T-helper 9 cell (primary cell): ENCODE results near the gene TPSG1.
"Not testable (repeated sequence)": the region's sequence is repeated elsewhere in the genome, so short reads cannot be mapped to it uniquely, and the experiment has no call there.

Experiments used
- DNase-seq: peaks from one replicate; pipeline ENCODE4 v3.0.0-alpha.2; 2020

The TPSG1 gene

DNA sequence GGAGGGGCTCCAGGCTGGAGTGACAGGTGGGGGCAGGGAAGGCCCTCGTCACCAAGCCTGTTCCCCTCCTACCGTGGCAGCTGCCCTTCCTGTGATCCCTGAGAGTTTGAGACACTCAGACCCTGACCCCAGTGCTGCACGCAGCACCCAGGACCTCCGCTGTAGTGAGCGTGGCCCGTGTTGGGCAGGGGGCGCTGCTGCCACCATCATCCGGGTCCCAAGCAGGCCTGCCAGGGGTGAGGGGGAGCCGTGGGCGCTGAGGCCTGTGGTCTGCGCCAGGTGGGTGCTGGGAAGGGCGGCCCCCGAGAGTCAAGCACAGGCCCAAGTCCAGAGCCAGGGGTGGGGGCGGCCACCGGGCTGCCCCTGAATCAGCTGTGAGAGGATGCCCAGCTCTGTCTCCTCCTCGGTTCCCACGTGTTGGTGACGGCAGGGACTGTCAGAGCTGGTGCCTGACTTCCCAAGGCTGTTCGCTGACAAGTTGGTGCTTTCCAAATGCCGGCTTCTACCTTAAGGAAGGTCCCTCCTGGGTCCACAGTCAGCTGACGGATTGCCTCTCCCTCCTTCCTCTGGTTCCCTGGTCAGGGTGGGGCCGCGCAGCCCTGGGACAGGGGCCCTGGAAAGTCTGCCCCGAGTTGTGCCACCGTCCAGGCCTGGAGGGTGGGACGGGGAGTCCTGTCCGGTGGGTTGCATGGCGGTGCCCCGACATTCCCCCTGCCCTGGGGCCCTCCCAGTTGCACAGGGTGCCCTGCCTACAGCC, 31.1 kb downstream of the TPSG1 start:
- DNase-seq = no peak

DNA sequence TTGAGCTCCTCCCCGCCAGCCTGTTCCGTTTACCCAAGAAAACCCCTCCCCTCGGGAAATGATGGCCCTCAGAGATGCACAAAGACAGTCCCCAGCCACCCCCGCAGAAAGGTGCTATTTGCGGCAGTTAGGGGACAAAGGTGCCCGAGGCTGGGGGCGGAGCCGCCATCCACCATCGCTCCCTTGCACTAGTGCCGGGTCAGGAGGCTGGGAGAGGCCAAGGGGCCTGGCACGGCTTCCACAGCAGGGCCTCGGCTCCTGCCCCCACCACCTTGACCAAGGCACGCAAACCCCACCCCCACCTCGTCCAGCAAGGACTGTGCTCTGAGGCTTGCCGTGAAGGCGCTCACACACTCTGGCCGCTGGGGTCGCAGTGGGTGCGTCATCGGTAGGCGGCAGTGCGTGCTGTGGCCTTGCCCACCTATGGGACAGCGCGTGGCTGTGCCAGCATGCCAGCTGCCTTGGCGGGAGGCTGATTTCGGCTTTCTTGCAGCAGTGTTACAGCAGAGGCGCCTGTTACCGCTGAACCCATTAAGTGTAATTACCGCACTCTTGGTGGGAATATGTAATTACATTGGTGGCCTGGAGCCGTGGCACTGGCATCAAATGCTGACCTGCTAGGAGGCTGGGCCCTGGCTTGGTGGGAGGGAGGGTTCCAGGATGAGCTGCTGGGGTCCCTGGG, 31.8 kb downstream of the TPSG1 start:
- no peak for DNase-seq

DNA sequence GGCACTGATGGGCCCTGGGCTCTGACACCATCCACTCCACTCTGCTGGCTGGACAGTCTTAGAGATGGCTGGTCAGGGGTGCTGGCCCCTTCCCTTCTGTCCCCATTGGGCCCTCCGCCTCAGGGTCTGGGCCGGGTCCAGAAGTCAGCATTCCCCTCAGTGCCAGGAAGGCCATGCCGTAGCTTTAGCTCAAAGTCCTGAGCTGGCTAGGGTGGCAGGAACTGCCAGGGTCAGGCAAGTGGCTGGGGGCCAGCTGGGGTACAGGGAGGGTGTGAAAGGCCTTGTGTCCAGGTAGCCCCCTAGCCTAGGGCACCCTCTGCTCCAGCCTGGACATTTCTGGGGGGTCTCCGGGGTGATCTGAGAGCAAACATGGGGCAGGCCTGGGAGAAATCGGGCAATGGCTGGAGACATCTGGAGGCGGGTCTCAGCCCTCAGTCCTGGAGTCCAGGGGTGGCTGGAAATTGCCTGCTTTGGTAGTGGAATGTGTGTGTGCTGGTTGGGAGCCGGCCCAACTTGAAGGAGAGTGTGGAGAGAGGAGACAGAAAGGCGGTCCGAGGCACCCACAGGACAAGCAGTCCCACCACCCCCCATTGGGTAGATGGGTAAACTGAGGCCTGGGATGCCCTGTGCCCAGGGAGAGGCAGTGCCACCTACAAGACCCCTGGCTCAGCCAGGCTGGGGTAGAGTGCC, 32.5 kb downstream of the TPSG1 start:
- no peak for DNase-seq

DNA sequence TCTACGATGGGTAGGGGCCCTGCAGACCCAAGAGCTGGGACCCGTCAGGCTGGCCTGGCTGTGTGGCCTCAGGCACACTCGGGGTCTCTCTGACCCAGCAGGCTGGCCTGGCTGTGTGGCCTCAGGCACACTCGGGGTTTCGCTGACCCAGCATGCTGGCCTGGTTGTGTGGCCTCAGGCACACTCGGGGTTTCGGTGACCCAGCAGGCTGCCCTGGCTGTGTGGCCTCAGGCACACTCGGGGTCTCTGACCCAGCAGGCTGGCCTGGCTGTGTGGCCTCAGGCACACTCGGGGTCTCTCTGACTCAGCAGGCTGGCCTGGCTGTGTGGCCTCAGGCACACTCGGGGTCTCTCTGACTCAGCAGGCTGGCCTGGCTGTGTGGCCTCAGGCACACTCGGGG, 34.3 kb downstream of the TPSG1 start:
- DNase-seq = not testable (repeated sequence)

DNA sequence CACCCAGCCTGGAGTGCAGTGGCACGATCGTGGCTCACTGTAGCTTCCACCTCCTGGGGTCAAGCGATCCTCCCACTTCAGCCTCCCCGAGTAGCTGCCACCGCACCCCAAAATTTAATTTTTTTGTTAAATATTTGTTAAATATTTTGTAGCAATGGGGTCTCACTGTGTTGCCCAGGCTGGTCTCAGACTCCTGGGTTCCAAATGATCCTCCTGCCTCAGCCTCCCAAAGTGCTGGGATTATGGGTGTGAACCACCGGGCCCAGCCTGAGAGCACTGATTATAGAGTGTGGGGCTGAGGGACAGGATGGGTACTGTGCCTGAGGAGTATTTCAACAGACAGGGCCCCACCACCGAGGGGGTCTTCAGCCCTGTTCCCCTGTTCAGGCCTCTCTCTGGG, 35.6 kb downstream of the TPSG1 start:
- DNase-seq = no peak

DNA sequence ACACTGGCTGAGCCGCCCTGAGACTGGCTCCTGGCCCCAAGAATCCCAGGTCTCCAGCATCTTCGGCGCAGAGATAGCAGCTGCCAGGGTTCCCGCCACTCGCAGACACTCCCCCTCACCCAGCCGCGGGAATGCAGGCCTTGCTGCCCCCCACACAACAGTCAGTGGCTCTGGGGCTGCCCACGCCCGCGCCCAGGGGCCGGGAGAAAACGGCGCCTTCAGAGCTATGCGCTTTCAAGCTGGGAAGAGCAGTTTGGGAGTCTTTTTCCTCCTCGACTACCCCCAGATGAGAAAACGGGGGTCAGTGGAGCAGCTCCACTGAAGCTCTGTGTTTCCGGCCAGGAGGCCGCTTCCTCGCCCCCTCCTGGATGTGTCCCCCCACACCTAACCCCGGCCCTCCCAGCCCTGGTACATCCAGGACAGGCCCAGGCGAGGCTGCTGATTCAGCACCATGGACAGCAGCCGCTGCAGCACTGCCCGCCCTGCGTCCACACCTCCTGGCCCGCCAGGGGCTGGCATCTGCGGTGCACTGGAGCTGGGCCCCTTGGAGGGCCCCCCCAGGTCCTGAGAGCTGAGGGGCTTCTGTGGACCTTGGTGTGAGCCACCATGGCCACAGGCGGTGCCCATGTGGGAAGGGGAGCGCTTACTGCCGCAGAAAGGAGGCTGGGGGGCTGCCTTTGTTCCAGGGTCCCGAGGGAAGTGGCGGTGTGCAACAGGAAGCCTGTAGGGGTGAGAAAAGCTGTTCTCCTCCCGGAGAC, 36.5 kb downstream of the TPSG1 start:
- peak; percentile 50 for DNase-seq

DNA sequence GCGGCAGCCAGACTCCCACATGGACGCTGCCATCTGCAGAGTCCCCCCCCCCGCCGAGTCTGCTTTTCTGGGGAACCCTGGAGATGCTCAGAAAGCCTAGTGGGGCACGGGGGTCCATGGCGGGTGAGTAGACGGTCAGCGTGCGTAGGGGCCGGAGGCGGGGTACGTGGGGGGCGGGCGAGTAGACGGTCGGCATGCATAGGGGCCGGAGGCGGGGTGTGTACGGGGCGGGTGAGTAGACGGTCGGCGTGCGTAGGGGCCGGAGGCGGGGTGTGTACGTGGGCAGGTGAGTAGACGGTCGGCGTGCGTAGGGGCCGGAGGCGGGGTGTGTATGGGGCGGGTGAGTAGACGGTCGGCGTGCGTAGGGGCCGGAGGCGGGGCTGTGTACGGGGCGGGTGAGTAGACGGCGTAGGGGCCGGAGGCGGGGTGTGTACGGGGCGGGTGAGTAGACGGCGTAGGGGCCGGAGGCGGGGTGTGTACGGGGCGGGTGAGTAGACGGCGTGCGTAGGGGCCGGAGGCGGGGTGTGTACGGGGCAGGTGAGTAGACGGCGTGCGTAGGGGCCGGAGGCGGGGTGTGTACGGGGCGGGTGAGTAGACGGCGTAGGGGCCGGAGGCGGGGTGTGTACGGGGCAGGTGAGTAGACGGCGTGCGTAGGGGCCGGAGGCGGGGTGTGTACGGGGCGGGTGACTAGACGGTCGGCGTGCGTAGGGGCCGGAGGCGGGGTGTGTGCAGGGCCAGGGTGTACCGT, 39.4 kb downstream of the TPSG1 start:
- not testable (repeated sequence) for DNase-seq

DNA sequence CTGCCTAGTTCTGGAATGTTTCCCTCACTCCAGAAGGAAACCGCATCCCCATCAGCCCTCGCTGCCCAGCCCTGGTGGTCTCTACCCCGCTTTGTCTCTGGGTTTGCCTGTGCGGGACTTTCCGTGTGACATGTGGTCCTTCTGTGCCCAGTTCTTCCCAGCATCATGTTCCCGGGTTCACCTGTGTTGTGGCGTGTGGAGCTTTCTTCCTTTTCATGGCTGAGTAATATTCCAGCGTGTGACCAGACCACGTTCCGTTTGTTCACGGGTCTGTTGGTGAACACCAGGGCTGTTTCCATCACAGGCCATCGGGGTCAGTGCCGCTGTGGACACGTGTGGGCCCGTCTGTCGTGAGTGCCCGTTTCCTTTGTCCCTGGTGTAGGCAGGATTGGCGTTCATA, 40.1 kb downstream of the TPSG1 start:
- DNase-seq = no peak

DNA sequence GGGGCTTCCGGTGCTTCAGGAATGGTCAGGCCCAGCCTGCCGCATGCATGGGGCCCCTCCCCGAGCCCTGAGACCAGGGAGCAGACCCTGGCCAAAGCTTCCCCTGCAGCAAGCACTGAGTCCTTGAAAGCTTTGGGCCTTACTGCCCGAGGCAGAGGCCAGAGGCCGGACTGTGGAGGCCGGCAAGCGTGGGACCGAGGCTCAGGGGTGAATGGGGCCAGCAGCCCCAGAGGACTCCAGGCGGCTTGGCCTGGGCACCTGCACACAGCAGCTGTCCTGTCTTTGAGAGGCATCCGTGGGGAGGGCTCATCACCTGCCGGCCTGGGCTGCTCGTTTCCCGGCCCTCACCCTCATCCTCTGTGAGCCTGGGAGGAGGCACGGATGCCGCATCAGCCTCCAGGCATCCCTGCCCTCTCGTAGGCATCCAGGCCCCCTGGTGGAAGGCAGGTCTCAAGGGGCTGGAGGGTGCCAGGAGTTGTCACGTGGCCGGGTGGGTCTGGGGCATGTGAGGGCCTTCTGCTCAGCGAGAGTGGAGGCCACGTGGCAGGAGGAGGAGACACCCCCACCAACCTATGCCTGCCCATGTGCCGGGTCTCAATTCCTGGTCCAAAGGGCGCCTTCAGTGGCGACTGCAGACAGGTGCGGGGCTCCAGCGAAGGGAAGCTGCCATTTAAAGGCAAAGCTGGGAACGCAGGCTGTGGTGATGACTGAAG, 40.8 kb downstream of the TPSG1 start:
- no peak for DNase-seq

DNA sequence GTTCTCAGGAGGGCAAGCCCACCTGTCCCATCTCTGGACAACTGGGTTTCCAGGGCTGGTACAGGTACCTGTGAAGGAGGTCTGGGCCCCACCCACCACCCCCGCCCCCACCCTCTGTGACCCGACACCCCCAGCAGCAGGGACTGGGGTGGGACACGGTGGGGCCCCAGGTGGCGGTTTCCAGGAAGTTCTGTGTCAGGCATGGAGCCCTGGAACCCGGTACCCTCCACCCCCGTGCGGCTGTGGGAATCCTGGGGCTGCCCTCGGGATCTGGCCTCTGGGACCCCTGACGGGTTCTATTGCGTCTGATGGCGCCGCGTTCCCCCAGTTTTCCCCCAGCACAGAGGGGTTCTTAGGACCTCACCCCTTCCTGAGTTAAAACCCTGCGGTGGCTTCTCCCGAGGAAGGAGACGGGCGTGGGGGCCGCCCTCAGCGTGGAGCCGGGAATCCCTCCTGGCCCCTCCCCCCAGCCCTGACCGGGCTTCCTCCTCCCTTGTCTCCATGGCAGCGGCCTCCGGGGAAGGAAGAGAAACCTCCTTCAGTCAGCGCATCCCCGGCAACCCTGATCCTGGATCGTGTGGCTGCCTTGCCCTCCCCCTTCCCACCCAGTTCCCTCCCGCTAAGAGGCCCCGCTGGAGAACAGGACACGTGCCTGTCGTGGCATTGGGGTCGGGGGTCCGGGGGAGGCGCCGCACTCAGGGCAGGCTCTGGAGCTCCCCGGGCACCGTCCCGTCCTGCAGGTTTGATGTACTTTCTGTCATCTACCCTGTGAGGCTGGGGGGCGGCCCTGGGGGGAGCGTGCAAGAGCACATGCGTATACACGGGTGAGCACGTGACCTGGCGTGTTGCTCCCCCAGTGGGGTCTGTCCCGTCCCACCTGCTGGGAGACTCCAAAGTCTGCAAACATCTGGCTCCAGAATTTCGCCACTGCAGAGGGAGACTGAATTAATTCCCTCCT, 41.8 kb downstream of the TPSG1 start:
- DNase-seq = no peak

DNA sequence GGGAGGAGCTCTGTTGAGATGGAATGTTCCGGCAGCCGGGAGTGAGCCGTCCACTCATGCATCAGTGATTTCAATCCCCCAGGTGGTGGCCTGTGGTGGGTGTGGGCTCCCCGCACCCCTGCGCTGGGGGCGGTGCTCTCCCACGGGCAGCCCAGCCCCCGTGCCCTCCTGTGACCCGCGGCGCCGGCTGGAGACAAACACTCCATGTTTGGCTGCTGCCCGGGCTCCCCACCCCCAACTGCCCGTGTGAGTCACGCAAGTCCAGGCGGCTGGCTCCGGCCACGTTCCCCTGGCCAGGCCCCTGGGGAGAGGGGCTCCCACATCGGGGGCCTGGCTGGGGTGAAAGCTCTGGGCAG, 42.8 kb downstream of the TPSG1 start:
- no peak for DNase-seq

DNA sequence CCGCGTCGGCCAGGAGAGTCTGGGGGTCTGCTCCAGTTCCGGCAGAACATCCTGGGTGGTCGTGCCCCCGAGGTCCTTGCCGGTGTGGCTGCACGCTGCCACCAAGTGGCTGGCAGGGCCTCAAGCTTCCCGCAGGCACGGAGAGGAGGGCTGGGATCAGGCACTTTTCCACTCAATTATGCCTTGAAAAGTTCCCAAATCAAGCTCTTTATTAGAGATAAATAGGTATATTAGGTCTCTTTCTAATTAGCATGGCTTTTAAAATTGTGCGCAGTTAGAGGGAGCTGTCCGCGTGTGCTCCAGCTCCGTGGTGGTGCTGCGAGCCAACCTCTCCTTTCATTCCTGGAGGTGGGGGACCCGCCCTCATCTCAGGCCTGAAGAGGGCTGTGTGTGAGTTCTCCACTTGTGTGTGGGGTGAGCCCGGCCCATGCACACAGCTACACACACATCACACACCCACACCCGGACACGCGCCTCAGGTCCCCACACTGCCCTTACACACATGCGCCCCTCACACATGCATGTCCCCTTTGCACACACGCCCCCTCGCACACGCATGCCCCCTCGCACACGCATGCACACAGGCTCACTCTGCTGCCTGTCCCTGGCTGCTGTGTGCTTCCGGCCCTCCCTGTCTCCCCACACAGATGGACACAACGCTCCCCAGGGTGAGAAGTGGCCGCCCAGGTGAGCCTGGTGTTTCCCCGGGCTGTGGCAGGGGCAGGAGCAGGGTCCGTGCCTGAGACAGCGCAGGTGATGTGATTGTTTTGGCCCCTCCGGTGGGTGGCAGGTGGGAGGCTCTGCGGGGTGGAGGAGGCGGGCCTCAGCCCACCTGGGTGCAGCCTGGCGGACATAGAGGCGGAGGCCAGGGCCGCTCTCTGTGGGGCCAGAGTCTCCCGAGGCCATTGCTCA, 43.4 kb downstream of the TPSG1 start:
- no peak for DNase-seq

DNA sequence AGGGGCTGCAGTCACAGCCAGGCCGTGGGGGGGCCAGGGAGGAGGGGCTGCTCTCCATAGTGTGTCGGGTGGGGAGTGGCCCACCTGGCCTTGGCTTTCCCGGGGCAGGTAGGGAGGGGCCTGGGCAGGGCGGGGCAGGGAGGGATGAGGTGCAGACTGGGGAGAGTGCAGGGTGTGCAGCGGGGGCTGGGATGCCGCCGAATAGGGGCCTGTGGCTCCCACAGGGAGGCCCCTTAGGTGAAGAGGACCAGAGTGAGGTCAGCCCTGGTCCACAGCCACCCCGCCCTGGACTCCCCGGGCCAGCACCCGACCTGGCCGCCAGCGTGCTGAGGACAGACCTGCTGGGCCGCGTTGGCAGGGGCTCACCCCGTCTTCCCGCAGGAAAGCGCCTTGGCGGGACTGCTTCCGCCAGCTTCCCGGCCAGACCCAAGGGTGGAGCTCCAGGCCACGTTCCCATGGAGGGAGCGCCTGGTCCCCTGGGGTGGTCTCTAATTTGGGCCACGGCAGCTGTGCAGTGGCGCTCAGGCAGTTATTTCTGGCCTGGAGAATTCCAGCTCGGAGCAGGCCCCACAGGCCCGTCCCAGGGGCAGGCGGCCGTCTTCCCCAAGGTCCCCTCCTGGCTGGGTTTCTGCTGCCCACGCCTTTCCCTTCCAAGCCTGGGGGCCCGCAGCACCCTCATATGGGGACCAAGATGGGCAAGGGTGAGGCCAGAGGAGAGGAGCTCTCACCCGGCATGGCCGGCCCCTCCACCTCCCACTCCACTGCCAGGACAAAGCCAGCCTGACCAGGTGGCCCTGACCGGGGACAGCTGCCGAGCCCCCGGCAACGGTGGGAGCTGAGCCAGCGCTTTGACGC, 44.3 kb downstream of the TPSG1 start:
- no peak for DNase-seq

DNA sequence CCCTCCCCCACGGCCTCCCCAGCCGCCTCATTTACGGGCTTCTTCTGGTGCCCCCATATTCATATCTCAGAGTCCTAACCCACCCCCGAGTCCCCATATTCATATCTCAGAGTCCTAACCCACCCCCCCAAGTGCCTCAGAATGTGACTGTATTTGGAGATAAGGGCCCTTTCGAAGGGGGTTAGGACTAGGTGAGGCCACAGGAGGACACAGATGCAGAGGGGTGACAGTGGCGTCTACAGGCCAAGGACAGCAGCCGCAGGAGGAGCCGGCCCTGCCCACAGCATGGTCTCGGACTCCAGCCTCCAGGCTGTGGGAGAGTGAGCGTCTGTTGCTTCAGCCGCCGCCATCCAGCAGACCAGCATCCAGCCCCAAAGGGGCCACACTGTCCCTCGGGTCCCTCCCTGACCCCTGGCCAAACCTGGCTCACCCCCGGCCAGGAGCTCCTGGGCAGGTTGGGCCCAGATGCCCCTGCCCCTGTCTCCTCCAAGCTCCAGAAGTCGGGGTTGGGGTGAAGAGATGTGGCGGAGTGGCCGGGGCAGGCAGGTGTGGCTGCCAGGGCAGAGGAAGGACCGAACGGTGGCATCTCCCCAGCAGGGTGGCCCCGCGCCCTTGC, 46.7 kb downstream of the TPSG1 start:
- DNase-seq = no peak

DNA sequence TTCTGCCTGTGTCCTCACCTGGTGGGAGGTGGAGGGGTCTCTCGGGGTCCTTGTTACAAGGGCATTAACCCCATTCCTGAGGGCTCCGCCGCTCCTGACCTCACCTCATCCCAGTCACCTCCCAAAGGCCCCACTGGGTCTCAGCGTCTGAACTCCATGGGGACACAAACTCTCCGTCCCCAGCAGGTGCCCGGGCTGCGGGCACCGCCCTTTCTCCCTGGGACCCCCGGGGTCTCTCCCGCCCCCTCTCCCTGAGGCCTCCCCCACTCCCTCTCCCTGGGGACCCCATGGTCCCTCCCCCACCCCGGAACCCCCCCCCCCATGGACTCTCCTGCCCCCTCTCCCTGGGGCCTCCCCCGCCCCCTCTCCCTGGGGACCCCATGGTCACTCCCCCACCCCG, 47.3 kb downstream of the TPSG1 start:
- no peak for DNase-seq

DNA sequence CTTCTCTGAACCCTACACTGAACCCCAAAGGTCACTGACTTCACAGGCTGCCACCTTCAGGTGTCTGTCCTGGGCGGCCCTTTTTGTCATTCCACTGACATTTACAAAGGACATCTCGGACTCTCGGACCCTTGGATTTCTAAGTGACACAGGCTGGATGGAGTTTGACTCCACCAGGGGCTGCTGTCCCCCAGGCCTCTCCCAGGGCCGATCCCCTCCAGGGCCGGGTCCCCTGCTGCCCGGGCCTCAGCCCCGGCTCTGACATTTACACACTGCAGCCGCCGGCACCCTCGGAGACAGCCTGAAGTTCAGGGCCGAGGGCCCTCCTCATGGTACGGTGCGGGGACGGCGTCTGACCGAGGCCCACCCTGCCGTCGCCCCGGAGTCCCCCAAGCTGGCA, 48.0 kb downstream of the TPSG1 start:
- no peak for DNase-seq

DNA sequence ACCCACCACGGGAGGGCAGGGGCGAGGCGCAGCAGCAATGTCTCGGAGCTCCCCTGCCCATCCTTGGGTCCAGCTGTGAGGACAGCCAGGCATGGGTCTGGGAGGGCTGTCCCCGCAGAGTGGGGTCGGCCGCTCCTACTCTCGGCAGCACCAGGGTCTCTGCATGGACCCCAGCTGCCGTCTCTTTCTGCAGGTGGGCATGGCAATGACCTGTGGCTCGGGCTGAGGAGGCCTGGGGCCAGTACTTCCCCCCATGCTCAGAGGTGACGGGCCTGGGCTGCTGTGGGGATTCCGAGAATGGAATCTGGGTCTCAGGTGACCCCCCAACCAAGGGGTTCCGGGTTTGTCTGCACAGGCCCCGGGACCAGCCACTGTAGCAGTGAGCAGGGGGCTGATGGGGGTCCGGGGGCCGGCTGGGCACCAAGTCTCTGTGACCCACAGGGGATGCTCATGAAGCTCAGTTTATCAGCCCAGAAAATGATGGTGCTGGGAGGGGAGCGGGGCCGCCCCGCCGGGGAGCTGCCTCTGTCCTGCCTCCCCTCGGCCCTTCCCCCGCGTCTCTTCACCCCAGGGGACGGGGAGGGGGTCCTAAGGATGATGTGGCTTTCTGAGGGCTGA, 48.7 kb downstream of the TPSG1 start:
- no peak for DNase-seq
